ENCODE data around the gene SPCS3.

GRCh38 chr4:176321589-176321988 lies 1.8 kb downstream of the SPCS3 start:
- TF ChIP-seq CTCF (IDR thresholded peaks at IDR 0.05; ENCODE audit: poor library complexity) (no peak), EZH2phosphoT487 (IDR thresholded peaks at IDR 0.05; ENCODE audit: low read depth, severe bottlenecking, unreplicated experiment) (no peak), EZH2 (IDR thresholded peaks at IDR 0.05; ENCODE audit: borderline replicate concordance) (no peak)
